Thoracic aorta (tissue), 2 donors: ENCODE data around the gene LRP11. TPM values are rescaled to one million over a fixed set of nuclear protein-coding genes. Genes with fewer than 3 reads are reported as not detected.

ENCODE experiments used
- ATAC-seq: fragments of 150-250 bp; one replicate; pipeline ENCODE4 v1.8.0; 2017; ENCODE audit warnings: low read depth; ENCODE audit not compliant: insufficient number of reproducible peaks, low FRiP score
- DNase-seq: peaks from one replicate; pipeline ENCODE4 v3.0.0-alpha.2; 2020; ENCODE audit warnings: low spot score
- H3K27ac ChIP-seq, 2 donors: fragments of 200-600 bp; sonication (generic); 1 replicate in 1 of 2; 2 replicates in 1 of 2; pipeline ENCODE4 v1.5.1; 2016; ENCODE audit warnings: mild to moderate bottlenecking in 2 of 2, moderate library complexity in 2 of 2
- H3K27me3 ChIP-seq: fragments of 200-600 bp; sonication (generic); replicated peaks from 2 replicates; pipeline ENCODE4 v1.6.0; 2016; ENCODE audit warnings: mild to moderate bottlenecking; ENCODE audit not compliant: insufficient read depth
- H3K36me3 ChIP-seq: fragments of 200-600 bp; sonication (generic); one replicate; pipeline ENCODE4 v1.5.1; 2016
- H3K4me1 ChIP-seq, 2 donors: fragments of 200-600 bp; sonication (generic); 1 replicate in 1 of 2; 2 replicates in 1 of 2; pipeline versions ENCODE4 v1.5.1 to v1.6.0; 2016; ENCODE audit warnings: low read depth in 2 of 2, mild to moderate bottlenecking in 1 of 2; ENCODE audit not compliant: control insufficient read depth in 1 of 2
- H3K4me3 ChIP-seq: fragments of 200-600 bp; sonication (generic); 2 replicates; pipeline ENCODE4 v1.5.1; 2016; ENCODE audit warnings: mild to moderate bottlenecking
- H3K9me3 ChIP-seq: fragments of 200-600 bp; sonication (generic); 2 replicates; pipeline ENCODE4 v1.5.1; 2016
- total RNA-seq, 2 donors: library from RNA; depleted of rRNA; stranded (reverse); fragments of >200 nt; gene quantifications; one replicate each; pipeline versions ENCODE4 v1.1.0 to v1.2.3, GENCODE V29; 2016
- TF ChIP-seq, protein P1 (sequence below): fragments of 200-600 bp; sonication (generic); IDR thresholded peaks from one replicate; pipeline ENCODE4 v1.5.1; 2019; ENCODE audit warnings: antibody characterized with exemption

The LRP11 gene
- total RNA-seq, 2 donors from 2014 or later: 22.4 to 31.8 TPM

DNA sequence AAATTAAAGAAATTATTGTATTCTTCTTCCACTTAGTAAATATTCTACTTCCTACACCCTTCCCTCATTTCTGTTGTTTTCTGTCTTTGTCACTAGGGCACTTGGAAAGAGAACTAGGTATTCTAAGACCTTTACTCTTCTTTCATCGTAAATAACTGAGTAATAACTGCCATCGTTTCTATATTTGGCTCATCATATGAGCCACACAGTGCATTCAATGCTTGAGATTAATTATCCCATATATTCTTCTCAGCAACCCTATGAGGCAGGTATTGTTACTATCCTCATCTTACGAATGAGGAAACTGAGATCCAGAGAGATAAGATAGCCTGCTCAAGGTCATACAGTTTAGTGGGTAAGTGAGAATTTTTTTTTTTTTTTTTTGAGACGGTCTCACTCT lies 38.9 kb downstream of the LRP11 start:
- Histone ChIP-seq H3K4me3 (no peak overlapping the region), H3K36me3 (no peaks in the 10 kb centered on the region), H3K4me1 (peaks cover 0 to 10% of the 10 kb centered on the region in 2 donors), H3K27me3 (no peaks in the 10 kb centered on the region), H3K9me3 (no peaks in the 10 kb centered on the region), H3K27ac (no peak overlapping the region)
- DNase-seq (no peak), ATAC-seq (no peak)
- TF ChIP-seq, protein P1, sequence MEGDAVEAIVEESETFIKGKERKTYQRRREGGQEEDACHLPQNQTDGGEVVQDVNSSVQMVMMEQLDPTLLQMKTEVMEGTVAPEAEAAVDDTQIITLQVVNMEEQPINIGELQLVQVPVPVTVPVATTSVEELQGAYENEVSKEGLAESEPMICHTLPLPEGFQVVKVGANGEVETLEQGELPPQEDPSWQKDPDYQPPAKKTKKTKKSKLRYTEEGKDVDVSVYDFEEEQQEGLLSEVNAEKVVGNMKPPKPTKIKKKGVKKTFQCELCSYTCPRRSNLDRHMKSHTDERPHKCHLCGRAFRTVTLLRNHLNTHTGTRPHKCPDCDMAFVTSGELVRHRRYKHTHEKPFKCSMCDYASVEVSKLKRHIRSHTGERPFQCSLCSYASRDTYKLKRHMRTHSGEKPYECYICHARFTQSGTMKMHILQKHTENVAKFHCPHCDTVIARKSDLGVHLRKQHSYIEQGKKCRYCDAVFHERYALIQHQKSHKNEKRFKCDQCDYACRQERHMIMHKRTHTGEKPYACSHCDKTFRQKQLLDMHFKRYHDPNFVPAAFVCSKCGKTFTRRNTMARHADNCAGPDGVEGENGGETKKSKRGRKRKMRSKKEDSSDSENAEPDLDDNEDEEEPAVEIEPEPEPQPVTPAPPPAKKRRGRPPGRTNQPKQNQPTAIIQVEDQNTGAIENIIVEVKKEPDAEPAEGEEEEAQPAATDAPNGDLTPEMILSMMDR: no peak

DNA sequence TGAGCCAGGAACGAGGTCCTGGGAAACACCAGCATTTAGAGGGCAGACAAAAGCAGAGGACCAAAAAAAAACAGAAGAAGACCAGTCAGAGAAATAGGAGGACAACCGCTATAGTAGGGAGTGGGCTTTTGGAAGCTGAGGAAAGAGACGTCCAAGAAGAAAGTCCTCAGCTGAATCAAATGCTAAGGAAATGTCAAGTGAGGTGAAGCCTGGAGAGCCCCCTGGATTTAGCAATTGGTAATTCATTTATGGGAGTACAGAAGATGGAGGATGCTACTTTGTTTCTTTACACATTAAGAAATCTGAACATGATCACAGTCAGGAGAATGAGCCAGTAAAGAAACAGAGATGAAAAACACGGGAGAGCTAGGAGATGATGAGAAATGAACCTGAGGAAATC lies 41.1 kb downstream of the LRP11 start:
- no peaks in the 10 kb centered on the region for H3K27me3 ChIP-seq
- H3K4me1 ChIP-seq: peaks cover 0 to 10% of the 10 kb centered on the region in 2 donors
- no peaks in the 10 kb centered on the region for H3K36me3 ChIP-seq
- TF ChIP-seq, protein P1: no peak
- H3K9me3 ChIP-seq: no peaks in the 10 kb centered on the region
- no peak overlapping the region for H3K27ac ChIP-seq
- no peak for DNase-seq
- no peak for ATAC-seq
- no peak overlapping the region for H3K4me3 ChIP-seq

- Histone ChIP-seq H3K4me1 (peaks cover 0 to 10% of the 10 kb centered on the region in 2 donors), H3K36me3 (no peaks in the 10 kb centered on the region)
Observed at GRCh38 chr6:149821492-149821891, 42.7 kb downstream of the LRP11 start.

DNA sequence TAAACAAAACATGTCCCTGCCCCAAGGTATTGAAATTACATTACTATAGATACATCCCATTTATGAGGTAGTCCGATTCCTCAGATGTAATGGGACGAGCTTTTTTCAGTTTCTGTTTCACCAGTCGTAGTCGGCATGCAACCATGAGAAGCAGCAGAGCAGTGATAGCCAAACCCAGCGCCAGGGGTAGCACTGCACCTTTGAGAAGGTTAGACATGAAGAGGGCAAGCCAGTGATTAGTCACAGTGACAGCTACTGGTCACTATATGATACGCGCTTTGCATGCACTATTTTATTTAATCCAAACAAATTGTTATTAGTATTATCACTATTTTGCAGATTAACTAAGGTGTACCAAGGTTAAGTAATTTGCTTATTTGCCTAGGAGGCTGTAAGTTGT lies 43.7 kb downstream of the LRP11 start:
- H3K27ac ChIP-seq: no peak overlapping the region
- H3K27me3 ChIP-seq: no peaks in the 10 kb centered on the region
- TF ChIP-seq, protein P1: no peak
- DNase-seq (no peak), ATAC-seq (no peak)
- no peaks in the 10 kb centered on the region for H3K36me3 ChIP-seq
- no peak overlapping the region for H3K4me3 ChIP-seq
- H3K4me1 ChIP-seq: peaks cover 0 to 10% of the 10 kb centered on the region in 2 donors
- no peaks in the 10 kb centered on the region for H3K9me3 ChIP-seq

More at GRCh38 chr6:149821492-149821891, 42.7 kb downstream of the LRP11 start:
- TF ChIP-seq, protein P1: no peak
- H3K27ac ChIP-seq: no peak overlapping the region
- no peaks in the 10 kb centered on the region for H3K27me3 ChIP-seq
- DNase-seq: no peak
- H3K4me3 ChIP-seq: no peak overlapping the region
- no peak for ATAC-seq
- H3K9me3 ChIP-seq: no peaks in the 10 kb centered on the region

GRCh38 chr6:149815788-149816187 lies 48.4 kb downstream of the LRP11 start:
- TF ChIP-seq, protein P1: no peak
- DNase-seq (no peak), ATAC-seq (no peak)
- Histone ChIP-seq H3K4me1 (no peaks in the 10 kb centered on the region), H3K36me3 (peaks cover 7% of the 10 kb centered on the region), H3K9me3 (no peaks in the 10 kb centered on the region), H3K4me3 (no peak overlapping the region), H3K27me3 (no peaks in the 10 kb centered on the region), H3K27ac (no peak overlapping the region)
